Uterus (tissue), 2 donors: ENCODE measurements around the gene JAM3.

ENCODE experiments used
- CTCF ChIP-seq, 4 experiments: fragments of 200-600 bp in 2 of 4; fragments of 450-650 bp in 2 of 4; sonication (generic) in 2 of 4; IDR thresholded peaks; one replicate each; pipeline ENCODE4 v1.5.1; 2016 to 2019; ENCODE audit warnings: antibody characterized with exemption in 4 of 4, mild to moderate bottlenecking in 2 of 4, moderate library complexity in 1 of 4
- POLR2A ChIP-seq, 2 donors: fragments of 450-650 bp; IDR thresholded peaks; one replicate each; pipeline ENCODE4 v1.6.1; 2016; ENCODE audit warnings: antibody characterized with exemption in 2 of 2, mild to moderate bottlenecking in 1 of 2, moderate library complexity in 1 of 2

GRCh38 chr11:134140961-134141490, 72.2 kb downstream of the JAM3 start:
- TF ChIP-seq CTCF (IDR thresholded peaks at IDR 0.05) (no peak), POLR2A (IDR thresholded peaks at IDR 0.05) (no peak)
